NCI-H524 treated with DMSO at 0.1 percent for 48 hours (cell line): ENCODE data around the gene UBE2E3.

Experiments
- DNase-seq: peaks from one replicate; lab custom pipeline; 2025; lab: John Stamatoyannopoulos, UW

The UBE2E3 gene

DNA sequence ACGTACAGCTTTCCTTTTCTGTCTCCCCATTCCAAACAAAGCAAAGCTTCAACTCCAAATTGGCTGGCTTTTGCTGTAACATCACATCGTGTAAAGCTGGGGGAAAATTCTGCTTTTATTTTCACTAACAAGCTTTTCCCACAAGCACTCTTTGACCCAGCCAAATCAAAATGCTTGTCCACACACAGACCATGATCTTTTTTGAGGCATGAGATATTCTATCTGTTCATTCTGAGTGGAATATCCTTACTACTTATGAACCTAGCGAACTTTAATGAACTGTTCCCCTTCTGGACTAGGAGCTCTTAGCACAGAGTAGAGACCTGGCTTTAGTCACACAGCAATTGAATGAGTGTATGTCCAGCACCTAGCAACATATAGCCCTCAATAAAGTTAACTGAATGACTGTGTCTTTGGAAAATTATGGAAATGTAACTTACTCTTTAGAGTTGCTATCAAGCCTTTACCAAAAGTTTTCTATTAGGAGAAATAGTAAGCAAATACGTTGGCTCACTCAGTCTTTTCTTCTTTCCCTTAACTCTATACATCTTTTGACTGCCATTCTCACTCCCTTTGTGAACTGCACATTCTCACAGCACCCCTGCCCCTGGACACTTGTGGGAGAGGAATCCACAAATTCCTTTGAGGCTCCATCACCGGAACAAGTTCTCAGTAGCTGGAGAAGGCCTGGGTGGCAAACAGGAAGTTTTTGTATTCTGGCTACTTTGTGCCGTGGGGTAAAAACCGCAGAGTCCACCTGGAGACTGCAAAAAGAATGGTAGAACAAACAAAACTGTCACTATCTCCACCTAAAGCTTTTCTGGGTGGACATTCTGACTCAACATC lies 1.3 kb upstream of the UBE2E3 start:
- no peak for DNase-seq

DNA sequence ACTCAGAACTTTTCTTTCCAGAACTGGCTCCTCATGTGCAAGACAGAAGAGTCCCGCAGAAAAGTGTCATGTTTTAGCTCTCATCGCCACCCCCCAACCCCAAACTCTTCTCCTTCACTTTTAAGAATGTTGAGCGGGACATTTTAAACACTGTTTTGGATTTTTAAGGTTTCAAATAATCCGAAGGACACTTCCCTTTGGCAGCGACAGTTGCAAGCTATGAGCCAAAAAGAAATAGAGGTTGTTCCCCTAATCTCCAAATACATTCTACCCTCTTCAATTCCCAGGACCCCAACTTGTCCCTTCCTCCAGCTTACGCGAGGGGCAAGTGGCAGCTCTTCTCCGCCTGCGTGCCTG lies 678 bp upstream of the UBE2E3 start:
- no peak for DNase-seq

DNA sequence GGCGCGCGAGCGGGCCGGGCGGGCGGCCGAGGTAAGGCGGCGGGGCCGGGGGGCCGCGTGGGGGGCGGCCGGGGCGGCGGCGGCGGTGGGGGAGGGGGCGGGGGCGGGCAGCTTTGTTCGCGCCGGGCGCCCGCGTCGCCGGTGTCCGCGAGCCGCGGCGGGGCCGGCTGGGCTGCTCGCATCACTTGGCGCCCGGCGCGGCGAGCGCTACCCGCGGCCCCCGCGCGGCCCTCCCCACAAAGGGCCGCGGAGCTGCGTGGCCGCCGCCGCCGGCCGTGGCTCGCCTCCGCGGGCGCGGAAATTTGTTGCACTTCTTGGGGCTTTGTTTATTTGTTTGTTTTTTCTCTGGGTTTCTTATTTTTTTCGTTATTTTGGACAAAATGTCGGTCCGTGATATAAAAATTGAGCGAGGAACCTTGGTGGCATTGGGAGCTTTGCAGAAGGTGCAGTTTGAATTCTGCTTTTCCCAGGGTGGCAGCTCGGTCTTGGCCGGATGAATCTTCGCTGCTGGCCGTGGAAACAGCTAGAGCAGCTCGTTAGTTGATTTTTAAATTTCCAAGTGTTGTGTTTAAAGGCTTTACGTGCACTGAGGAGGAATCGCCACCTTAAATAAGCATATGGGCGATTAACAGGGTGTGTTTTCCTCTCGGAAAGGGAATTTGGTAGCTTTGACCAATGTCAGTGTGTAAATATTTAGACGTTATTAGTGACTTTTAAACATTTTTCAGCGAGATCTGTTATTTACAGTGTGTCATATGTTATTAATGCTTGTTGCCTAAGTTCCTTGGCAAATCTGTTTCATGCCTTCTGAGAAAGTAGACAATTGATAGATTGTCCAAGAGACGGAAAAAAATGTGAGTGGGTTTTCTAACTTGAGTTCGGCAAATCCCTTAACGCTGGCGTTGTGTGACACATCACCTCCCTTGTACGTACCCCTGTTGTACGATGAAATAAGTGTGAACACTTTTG lies 822 bp downstream of the UBE2E3 start:
- no peak for DNase-seq

DNA sequence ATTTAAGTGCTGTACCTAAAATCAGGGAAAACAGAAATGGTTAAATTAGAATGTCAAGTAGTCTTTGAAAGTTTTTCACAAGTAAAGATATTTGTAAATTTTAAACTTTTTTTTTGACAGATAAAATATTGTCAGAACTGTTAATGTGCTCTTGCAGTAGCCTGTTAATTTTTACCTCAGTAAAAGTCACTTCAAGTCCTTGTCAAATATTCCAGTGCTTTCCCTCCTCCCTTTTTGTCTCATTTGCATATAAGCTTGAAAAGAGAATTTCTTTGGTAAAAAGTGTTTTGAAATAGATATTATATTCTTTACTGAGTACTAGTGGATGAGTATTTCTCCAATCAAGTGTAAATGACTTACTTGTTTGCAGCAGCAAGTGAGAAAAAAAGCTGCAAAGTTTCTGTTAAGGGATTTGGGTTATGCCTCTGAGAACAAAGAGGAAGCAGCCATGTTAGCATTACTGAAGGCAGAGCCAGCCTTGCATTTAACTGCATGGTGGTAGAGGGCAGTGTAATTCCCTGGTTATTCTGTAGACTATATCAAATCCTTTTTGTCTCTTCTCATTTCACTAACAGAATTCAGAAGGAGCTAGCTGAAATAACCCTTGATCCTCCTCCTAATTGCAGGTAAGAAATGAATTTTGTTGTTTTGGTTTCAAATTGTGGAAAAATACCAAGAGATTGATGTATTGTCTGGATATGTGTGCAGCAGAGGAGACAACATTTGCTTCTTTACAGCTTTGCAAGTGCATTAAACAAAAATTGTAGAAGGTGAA lies 3.2 kb downstream of the UBE2E3 start:
- DNase-seq = no peak

DNA sequence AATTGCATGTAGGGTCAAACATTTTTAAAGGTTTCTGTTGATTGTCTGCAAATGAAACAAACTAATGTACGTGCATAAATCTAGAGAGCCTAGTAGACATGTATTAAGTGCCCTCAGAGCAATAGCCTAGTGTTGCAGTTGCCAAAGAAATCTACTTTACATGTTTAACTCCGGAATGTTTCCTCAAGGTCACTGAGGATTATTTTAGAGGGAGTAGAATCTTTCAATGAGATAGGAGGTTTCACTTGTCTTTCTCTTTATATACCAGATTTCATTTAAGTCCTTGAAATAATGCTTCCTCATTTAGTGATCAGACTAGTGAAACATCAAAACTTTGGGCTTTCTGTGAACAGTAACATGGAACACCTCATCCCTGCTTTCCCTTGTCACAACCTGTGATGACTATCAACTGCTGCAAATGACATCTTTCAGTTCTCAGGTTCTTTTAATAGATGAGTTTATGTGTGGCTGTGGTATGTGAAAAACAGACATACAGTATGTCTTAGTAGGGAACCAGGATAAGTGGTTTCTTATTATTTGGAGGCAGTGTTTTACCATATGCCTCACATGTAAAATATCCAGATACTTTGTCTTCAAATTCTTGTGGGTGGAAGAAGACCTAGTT lies 5.5 kb downstream of the UBE2E3 start:
- no peak for DNase-seq

DNA sequence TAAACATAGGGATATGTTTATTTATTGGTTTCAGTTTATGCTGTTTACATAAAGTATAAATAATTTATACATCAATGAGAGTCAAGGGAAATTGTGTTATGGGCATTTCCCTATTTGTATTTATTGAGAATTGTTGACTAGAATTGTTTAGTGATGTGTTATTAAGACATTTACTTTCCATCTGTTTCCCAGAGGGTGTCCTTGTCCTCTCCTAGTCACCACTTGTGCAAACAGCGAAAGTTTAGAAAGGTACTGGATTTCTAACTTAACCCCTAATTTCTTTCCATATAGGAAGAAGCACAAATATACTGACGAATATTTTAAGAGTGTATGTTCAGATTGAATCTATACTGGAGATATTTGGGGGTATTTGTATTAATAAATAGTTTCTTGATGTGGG lies 6.7 kb downstream of the UBE2E3 start:
- DNase-seq = no peak

DNA sequence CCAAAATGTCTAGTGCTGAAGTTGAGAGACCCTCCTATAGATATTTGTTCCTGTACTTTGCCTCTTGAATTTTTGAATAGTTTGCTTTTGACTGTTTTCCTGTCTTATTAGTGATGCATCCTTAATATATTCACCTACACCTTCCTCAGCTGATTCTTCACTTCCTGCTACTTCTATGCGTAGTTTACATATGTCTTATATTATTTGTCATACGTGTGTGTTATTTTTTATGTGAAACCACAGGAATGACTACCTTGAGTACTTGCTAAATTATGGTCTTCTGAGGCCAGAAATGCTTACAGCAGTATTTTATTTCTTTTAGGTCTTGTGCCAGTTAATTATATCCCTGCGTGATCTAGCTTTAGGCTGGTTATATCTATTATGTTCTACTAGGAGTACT lies 9.9 kb downstream of the UBE2E3 start:
- no peak for DNase-seq

DNA sequence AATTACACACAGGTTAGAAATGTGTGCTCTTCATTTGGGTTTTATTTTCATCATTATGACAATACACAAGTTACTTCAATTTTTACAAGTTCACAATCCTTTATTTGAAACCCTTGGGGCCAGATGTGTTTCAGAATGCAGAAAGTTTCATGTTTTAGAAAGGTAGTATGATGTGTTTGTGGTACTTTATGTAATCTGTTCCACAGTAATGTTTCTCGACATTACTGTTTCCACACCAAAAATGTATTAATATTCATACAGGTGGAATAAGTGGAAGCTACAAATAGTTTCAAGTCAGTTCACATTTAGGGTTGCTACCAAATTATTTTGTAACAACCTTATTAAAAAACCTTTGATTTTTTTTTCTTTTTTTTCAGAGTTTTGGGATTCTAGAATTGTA lies 10.4 kb downstream of the UBE2E3 start:
- DNase-seq = no peak

DNA sequence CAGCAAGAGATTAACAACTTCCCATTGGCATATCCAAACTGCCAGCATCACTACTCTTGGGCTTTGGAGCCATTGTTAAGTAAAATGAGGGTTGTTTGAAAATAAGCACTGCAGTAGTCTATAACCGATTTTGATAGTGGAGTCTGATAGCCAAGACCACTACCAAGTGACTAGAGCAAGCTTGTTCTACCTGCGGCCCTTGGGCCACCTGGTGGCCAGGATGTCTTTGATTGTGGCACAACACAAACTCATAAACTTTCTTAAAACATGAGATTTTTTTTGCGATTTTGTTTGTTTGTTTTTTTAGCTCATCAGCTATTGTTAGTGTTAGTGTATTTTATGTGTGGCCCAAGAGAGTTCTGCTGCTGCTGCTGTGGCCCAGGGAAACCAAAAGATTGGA lies 11.0 kb downstream of the UBE2E3 start:
- DNase-seq = no peak

DNA sequence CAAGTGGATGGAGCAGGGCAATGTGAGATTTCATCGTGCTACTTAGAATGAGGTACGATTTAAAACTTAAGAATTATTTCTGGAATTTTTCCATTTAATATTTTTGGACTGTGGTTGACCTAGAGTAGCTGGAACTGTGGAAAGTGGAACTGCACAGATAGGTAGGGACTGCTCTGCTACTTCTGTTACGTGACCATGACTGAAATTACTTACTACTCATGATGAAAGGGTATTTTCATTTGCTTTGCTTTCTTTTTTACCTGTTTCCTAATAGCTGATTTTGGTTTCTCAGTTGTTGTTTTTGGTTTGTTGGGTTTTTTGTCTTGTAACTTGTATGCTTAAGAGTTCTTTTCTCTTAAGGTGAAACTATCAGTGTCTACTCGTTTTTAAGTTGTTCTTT lies 11.4 kb downstream of the UBE2E3 start:
- DNase-seq = no peak

DNA sequence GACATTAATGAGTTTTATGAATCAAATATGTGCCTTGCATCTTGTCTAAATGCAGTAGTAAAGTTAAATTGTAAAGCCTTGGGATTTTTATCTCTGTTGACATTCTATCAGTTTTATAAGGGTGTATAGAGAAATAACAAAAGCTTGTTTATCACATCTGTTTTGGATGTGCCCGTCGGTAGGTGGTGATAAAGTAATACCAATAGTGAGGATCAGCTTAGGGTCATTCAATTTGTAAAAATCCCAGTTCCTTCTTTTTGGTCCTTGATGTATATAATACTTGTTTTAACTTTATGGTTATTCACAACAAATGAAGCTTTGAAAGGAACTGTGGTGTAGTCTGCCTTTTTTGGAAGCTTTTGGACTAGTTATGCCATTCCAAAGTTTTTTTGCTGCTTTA lies 12.6 kb downstream of the UBE2E3 start:
- no peak for DNase-seq

DNA sequence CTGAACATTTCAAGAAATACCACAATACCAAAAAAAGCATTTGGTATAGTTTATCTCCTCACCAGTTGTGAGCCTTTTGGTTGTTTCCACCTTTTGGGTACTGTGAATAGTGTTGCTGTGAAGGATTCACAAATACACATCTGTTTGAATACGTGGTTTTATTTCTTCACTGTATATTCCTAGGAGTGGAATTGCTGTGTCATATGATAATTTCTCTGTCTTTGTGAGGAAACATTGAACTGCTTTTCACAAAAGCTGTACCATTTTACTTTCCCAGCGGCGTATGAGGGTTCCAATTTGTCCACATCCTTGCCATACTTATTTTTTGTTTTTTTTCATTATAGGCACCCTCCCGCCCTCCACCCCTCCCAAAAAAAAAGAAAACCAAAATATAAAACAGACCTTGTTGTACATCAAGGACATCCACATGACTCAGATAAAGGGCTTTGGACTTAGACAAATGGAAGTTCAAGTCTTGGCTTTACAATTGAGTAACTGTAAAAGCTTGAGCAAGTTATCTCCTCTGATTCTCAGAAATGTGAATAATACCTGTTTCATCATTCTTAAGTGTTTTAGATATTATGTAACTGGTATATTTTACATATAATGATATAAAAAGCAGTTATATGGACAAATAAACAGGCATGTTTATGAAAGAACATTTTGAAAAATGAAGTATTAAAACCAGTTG lies 19.0 kb downstream of the UBE2E3 start:
- no peak for DNase-seq

DNA sequence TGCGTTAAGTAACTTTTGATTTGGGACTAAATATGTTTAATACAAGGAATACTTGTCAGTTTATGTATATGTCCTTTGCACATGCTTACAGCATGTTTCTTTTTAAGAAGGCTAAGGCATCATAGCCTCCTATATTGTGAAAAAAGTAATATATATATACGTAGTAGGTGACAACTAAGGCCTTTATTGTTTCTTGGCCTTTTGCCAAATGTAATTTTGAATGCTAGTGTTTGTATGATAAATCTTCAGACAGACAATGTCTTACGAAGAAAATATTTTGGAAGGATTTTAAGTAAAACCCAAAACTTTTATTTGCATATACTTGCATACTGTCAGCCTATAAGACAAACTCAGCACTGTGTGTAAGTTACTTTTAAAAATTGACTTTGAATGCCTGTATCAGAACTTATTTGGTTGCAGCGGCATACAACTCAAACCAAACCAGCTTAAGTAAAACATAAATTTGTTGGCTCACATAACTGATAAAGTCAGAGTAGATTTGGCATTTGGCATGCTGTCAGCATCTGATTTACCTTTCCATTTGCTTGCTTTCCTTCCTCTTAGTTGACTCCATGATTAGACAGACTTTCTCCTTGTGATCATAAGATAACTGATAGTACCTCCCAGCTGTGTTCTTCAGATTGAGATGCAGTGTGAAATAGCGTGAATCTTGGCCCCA lies 24.4 kb downstream of the UBE2E3 start:
- DNase-seq = no peak

DNA sequence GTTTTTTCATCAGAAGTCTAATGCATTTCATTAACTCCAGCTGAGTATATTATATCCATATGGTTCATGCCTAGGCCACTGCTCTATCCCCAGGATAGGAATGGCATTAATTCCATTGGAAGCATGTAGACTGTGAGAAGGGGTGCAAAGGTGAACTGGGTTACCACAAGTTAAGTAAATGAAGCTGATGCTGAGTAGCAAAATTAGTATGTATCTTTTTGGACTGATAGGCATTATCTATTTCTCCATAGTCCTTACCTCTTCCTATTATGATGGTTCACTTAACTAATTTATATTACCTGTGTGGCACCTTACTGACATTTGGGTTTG lies 24.9 kb downstream of the UBE2E3 start:
- DNase-seq = no peak

DNA sequence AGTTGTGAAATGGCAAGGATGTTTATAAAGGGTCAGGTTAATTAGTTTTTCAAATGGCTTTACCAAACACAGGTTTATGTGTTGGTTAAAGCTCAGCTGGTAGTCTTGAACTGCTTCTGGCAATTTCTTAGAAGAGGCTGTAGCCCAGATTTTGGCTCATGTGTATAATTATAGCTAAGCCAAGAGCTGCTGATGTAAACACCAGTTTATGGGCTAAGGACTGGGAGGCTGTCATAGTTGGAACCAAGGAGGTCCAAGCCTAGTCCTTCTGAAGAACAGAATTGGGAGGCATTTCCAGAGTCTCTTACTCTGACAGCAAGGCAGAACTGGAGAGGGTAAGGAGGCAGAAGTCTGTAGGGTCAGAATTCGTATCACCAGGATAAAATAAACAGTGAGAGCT lies 25.4 kb downstream of the UBE2E3 start:
- no peak for DNase-seq

DNA sequence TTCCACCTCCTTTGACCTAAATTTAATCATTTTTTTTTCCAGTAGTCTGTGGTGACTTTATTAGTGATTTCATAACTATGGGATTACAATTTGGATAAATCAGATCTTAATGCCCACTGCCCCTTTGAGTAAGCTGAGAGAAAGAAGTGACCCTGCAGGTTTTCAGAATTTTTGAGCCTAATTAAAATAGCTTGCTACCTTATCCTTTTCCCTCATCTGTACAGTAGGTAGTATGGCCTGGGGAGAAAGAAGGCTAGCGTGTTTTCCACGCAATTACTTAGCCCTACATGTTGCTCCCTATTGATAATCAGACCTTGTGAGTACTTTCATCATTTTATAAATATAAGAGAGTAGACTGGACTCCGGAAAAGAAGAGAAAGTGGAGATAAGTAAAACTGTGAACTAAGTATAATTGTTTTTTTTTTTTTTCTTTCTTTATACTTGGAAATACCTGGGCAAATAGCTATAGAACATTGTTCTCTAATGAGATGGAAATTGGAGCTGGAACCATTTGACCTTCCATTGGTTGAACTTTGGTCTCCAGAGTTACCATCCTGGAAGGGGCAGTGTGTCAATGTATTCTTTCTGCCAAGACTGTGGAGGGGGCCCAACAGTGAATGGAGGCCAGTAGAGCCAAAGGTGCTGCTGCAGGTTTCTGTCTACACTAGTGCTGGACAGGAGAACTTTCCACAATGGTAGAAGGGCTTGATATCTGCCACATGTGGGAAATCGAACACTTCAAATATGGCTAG lies 26.9 kb downstream of the UBE2E3 start:
- DNase-seq = no peak

DNA sequence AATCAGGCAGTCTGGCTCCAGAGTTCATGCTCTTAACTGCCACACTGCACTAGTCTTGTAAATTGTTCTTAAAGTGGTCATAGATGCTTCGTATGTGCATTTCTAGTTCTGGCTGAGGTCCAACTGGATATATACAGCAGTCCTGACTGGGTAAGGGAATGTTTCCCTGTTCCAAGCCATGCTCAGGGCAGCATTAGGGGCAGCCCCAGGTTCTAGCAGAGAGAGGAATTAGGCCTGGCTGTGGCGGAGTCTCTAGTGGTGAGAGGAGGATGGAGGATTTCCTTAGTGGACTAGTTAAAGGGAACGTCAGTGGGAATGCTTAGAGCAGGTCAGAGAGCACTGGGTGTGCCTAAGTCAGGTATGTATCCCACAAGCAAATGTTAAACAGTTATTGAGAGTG lies 28.0 kb downstream of the UBE2E3 start:
- no peak for DNase-seq

DNA sequence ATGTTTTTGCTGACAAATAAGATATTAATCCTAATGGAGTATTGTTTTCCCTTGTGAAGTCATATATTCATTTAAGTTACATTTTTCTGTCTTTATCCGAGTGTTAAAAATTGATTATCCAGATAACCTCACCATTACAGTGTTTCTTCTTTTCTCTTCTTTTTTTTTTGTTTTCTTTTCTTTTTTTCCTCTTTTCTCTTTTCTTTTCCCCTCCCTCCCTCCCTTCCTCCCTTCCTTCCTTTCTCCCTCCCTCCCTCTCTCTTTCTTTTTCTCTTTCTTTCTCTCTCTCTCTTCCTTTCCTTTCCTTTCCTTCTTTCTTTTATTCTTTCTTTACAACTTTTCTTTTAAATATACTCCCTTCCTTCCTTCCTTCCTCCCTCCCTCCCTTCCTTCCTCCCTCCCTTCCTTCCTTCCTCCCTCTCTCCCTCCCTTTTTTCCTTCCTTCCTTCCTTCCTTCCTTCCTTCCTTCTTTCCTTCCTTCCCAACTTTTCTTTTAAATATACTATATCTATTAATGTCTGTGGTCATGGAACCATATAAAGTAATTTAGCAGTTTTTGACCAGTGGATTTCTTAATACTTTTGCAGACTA lies 40.9 kb downstream of the UBE2E3 start:
- DNase-seq = no peak

DNA sequence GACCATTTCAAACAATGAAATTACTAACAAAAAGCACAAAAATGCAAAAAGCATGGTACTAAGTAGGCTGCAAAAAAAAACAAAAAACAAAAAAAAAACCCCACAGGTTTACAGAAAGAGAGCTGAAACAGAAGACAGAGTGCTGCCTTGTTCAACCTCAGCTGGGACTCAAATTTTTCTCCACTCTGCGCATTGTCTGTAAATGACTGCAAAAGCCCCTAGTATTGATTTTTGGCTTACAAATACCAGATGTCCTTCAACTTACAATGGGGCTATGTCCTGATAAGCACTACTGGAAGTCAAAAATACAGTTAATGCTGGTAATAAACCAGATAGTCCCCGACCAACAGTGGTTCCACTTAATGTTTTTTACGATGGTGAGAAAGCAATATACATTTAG lies 42.2 kb downstream of the UBE2E3 start:
- DNase-seq = no peak

DNA sequence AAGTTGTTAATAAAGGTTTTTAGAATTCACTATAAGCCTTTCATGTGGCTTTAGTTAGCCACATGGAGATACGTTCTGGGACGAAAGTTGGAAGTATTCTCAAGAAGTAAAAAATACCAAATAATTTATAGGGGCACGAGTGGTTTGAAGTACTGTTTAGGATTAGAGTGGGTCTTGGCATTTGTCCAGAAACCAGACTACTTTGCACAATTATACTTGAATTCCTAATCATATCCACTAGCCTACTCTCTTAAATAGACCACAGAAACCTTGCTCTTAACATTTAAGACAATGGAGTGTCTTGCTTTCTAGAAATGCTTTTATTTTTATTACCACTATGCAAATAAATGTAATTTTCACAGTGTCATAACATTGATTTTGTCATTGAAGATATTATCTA lies 44.6 kb downstream of the UBE2E3 start:
- peak; percentile 53 for DNase-seq
